BJ (cell line): ENCODE measurements around the gene DLX6. TPM values are rescaled to one million over a fixed set of nuclear protein-coding genes. Genes with fewer than 3 reads are reported as not detected.
A peak's percentile ranks its signal among the peaks of the same experiment; 100 is the strongest.

Experiments
- CTCF ChIA-PET: fragments of 350-600 bp; formaldehyde crosslinking; extraction: SDS; loops from one replicate; lab custom pipeline; 2021; ENCODE audit warnings: antibody characterized with exemption, inconsistent platforms; lab: Yijun Ruan, JAX
- POLR2A ChIA-PET: fragments of 300-600 bp; sonication (Branson Sonifier 250); formaldehyde crosslinking; extraction: SDS; loops from one replicate; lab custom pipeline; 2021; ENCODE audit warnings: antibody characterized with exemption; lab: Charles Lee
- DNase-seq: peaks from one replicate; pipeline ENCODE4 v3.0.0-alpha.2; 2011; ENCODE audit warnings: low read depth
- H3K27me3 ChIP-seq: 2 replicates; pipeline ENCODE4 v1.6.0; 2011; ENCODE audit warnings: low read length; ENCODE audit not compliant: control insufficient read depth, insufficient read depth
- H3K36me3 ChIP-seq: 2 replicates; pipeline ENCODE4 v1.5.1; 2011; ENCODE audit warnings: low read length; ENCODE audit not compliant: control insufficient read depth, insufficient read depth
- H3K4me3 ChIP-seq: 2 replicates; pipeline ENCODE4 v1.5.1; 2011; ENCODE audit warnings: low read depth, mild to moderate bottlenecking, control low read depth, low read length
- polyA plus RNA-seq: library from polyadenylated mRNA; depleted of rRNA; stranded (reverse); fragments of >200 nt; gene quantifications from 2 replicates; pipeline ENCODE4 v1.2.3, GENCODE V29; 2011
- TF ChIP-seq, protein P1 (sequence below): IDR thresholded peaks from 2 replicates; pipeline ENCODE4 v1.5.1; 2011; ENCODE audit warnings: low read depth, mild to moderate bottlenecking, control low read depth, inconsistent platforms, low read length, moderate library complexity; ENCODE audit not compliant: insufficient read depth

The DLX6 gene
- polyA plus RNA-seq, 1 experiment: not detected

- Histone ChIP-seq H3K36me3 (no peaks in the 10 kb centered on the region), H3K27me3 (peaks cover 37% of the 10 kb centered on the region), H3K4me3 (peak within 1 kb of the TSS; percentile 37)
- DNase-seq: no peak
- POLR2A ChIA-PET: no interaction called here
- TF ChIP-seq, protein P1, sequence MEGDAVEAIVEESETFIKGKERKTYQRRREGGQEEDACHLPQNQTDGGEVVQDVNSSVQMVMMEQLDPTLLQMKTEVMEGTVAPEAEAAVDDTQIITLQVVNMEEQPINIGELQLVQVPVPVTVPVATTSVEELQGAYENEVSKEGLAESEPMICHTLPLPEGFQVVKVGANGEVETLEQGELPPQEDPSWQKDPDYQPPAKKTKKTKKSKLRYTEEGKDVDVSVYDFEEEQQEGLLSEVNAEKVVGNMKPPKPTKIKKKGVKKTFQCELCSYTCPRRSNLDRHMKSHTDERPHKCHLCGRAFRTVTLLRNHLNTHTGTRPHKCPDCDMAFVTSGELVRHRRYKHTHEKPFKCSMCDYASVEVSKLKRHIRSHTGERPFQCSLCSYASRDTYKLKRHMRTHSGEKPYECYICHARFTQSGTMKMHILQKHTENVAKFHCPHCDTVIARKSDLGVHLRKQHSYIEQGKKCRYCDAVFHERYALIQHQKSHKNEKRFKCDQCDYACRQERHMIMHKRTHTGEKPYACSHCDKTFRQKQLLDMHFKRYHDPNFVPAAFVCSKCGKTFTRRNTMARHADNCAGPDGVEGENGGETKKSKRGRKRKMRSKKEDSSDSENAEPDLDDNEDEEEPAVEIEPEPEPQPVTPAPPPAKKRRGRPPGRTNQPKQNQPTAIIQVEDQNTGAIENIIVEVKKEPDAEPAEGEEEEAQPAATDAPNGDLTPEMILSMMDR: no peak
- CTCF ChIA-PET: interaction anchor here (0.8 to 1.3 kb wide), 3 partner anchors 19 to 1108 kb away, joined by 3 to 5 read pairs (median 3); no protein-coding TSS in a partner anchor
Measured at GRCh38 chr7:97024209-97025129, 19.1 kb downstream of the DLX6 start, which contains the start of gene DLX5. Gene DLX5 (minus strand): TSS chr7:97024831. CDS start chr7:97024623, 208 bp downstream.

DNA sequence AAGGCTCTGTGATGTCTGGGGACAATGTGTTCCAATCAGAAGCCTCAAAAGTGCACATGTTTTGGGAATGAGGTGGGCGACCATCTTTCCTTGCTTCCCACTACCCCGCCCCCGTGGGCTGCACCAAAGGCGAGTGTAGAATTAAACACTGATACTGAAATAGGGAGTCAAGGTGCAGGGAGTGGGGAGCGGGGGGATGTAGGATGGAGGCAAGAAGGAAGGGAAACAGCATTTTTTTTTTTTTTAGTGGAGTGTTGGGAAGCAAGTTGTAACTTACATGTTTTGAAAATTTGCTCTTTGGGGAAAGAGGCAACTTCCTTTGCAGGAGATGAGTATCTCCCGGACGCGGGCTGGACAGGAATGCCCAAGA is 19.8 kb downstream of the DLX6 start:
- Histone ChIP-seq H3K4me3 (no peak overlapping the region), H3K27me3 (peaks cover 37% of the 10 kb centered on the region), H3K36me3 (no peaks in the 10 kb centered on the region)
- no peak for DNase-seq
- TF ChIP-seq, protein P1: no peak
- POLR2A ChIA-PET: no interaction called here
- CTCF ChIA-PET: interaction anchor here (3.2 kb wide), 1 partner anchor 1107 kb away, joined by 57 read pairs; no protein-coding TSS in a partner anchor

GRCh38 chr7:97025983-97026714 is 20.8 kb downstream of the DLX6 start:
- Histone ChIP-seq H3K4me3 (no peak overlapping the region), H3K27me3 (peaks cover 37% of the 10 kb centered on the region), H3K36me3 (no peaks in the 10 kb centered on the region)
- ChIA-PET CTCF (interaction anchor here (1.3 to 3.2 kb wide), 5 partner anchors 9 to 1109 kb away, joined by 4 to 57 read pairs (median 6); no protein-coding TSS in a partner anchor), POLR2A (no interaction called here)
- DNase-seq: no peak
- TF ChIP-seq, protein P1: no peak

DNA sequence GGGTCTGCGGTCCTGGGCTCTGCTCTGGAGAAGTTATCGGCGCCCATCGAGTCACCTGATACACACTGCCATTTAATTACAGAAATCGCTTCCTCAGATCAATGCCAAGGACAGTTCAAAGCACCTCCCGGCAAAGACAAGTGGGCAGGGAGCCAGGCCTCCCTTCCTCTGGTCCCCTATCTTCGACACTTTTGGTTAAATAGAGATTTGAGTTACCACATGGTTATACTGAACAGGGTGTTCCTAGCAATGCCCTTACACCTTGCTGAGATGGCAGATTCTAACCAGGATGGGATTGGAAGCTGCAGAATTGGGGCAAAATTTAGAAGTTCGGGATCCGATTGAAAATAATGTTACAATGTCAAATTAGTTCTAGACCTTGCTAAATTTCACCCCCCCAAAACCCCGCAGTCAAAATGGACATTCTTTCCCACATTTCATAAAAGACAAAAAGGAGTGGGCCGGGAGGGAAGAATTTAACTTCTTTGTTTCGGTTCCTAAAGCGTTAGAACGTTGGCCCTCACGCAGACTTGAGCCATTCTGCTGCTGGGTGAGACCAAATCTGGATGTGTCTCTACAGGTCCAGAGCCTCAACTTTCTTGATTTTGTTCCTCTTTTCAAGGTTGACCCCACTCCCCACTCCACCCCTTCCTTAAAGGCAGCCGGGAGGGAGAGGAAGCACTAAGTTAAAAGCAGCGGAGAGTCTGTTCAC is 21.5 kb downstream of the DLX6 start:
- Histone ChIP-seq H3K27me3 (peaks cover 37% of the 10 kb centered on the region), H3K4me3 (no peak overlapping the region), H3K36me3 (no peaks in the 10 kb centered on the region)
- DNase-seq: no peak
- ChIA-PET CTCF (interaction anchor here (0.6 to 3.2 kb wide), 30 partner anchors 8 to 1142 kb away, joined by 3 to 57 read pairs (median 4); no protein-coding TSS in a partner anchor), POLR2A (no interaction called here)
- TF ChIP-seq, protein P1: no peak
